NCI-H2029 (cell line): Measurements from ENCODE around the gene HOXA4.

Experiments used
- DNase-seq: peaks from one replicate; lab custom pipeline; 2025; lab: John Stamatoyannopoulos, UW

Gene HOXA4

GRCh38 chr7:27132214-27132613 is 1.7 kb upstream of the HOXA4 start:
- DNase-seq, result no peak

GRCh38 chr7:27131390-27131819 is 848 bp upstream of the HOXA4 start:
- no peak for DNase-seq

DNA sequence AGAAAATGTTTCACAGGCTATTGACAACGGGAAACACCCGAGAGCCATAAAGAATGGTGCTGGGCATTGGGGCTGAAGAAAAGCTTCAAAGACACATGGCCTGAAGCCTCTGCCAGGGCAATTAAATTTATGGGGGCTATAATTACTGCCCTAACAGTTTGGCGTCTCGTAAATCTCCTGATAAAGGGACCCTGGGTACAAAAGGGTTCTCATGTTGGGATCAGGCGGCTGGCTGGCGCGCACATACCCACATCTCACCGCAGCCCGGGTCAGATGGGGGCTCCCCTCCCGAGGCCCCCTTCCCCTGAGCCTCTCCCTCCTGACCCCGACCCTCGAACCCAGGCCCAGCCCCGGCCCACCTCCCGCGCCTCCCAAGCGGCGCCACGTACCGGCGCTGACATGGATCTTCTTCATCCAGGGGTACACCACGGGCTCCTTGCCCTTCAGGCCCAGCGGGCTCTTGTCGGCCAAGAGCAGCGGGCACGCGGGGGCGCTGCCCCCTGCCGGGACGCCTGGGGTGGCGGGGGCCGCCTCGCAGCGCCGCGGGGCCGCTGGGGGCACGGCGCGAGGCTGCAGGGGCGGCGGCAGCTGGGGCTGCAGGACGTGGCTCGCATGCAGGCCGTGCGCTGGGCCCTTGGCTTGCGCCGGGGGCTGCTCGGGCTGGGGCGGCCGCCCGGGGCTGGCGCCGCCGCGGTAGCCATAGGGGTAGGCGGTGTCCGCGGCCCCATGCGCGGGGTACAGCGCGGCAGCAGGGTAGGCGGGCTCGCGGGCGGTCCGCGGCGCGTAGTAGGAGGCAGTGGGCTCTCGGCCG is 623 bp downstream of the HOXA4 start:
- DNase-seq, result no peak

DNA sequence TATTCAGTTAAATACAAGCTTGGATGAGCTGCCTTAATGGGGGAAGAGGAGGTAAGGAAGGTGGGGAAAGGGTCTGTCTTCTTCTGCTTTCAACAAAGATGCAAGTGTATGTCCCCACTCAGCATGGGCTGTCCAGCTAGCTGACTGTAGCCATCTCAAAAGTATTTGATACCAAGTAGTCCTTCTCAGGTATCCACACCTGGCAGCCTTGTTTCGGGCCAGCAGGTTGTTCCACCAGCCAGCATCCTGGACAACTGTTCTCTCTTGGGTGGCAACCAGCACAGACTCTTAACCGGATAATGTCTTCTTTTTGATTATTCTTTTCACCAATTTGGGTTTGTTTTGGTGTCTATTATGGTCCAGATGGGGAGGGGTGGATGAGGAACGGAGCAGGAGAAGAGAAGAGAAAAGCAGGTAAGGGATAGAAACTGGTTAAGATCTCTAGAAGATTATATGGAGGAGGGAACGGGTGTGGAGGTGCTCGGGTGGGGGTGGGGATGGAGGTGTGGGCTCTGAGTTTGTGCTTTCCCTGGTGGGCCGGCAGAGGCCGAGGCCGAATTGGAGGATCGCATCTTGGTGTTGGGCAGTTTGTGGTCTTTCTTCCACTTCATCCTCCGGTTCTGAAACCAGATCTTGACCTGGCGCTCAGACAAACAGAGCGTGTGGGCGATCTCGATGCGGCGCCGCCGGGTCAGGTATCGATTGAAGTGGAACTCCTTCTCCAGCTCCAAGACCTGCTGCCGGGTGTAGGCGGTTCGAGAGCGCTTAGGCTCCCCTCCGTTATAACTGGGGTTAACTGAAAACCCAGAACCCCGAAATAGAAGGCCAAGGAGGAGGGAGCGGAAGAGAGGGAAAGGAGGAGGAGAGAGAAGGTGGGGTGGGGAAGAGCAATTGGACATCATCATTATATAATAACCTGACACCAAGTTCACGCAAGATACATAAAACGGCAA is 1.5 kb downstream of the HOXA4 start:
- DNase-seq, result no peak

GRCh38 chr7:27128034-27128433 is 2.5 kb downstream of the HOXA4 start:
- no peak for DNase-seq

DNA sequence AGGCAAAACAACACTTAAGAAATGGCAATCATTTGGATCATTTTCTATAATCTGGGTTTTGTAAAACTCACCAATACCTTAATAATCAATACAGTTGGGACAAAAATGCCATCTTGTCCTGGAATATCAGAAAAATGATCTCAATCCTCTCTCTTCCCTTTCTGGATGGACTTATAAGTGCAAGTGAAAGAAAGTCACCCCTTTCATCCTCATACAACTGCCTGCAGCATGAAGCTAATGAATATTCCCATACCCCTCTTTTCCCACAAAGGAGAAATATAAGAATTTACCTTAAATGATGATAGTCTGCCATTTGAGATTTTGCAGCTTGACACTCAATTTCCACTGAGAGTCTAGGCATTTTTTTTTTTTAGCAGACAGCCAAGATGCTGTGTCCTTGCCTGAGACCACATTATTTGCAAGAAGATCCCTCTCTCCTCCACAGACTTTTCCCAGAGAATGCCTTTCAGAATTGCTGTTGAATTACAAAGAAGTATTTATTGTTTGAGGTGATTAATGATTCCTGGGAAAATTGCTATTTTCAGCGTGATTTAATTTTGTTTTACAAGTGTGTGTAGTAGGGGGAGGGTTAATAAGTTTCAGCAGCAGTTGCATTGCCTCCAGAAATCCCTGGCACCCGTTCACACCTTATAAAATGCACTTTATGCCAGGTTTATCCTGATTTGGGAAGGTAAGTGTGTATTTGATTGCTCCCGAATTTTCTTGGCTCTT is 3.8 kb downstream of the HOXA4 start:
- DNase-seq, result no peak

DNA sequence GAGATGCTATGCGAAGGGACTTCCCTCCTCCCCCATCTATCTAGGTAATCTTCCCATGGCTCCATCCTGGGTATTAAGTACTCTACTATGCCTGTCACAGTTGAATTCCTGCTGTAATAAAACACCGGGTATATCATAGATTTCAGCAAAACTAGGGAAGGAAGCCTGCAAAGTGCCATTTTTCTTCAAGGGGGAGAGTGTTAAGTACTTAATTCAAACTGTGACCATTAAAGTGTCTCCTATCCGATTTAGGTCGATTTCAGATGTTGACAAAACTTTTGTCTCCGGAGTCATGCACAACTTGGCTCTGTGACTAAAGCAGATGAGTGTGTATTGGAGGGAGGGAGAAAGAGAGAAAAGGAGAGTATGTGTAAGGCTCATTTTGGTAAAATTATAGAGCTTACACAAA is 4.6 kb downstream of the HOXA4 start:
- no peak for DNase-seq

- DNase-seq, result no peak
Observed at GRCh38 chr7:27124902-27125689, 5.5 kb downstream of the HOXA4 start.

- DNase-seq, result no peak
Observed at GRCh38 chr7:27124096-27124901, 6.3 kb downstream of the HOXA4 start.

- no peak for DNase-seq
Observed at GRCh38 chr7:27123477-27124053, 7.0 kb downstream of the HOXA4 start.

DNA sequence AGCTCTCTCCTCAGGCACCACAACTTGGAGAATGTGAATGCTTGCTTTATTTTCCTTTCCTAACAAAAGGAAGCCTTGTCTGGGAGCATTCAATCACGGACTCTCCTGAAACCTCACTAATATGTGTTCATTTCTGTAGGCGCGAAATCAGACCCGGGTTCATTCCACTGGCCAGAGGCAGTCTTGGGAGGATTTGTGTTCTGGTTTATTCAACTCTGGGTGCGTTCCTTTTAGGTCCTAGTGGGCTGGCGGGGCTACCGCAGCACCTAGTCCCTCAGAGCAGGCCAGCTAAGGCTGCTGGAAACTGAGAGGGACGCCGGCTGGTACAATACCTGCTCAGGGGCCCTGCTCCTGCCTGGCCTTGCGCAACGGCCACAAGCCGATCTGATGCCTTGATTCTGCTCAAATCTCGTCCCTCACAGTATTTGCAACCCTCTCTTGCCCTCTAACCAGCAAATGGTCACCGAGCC is 7.5 kb downstream of the HOXA4 start:
- no peak for DNase-seq

DNA sequence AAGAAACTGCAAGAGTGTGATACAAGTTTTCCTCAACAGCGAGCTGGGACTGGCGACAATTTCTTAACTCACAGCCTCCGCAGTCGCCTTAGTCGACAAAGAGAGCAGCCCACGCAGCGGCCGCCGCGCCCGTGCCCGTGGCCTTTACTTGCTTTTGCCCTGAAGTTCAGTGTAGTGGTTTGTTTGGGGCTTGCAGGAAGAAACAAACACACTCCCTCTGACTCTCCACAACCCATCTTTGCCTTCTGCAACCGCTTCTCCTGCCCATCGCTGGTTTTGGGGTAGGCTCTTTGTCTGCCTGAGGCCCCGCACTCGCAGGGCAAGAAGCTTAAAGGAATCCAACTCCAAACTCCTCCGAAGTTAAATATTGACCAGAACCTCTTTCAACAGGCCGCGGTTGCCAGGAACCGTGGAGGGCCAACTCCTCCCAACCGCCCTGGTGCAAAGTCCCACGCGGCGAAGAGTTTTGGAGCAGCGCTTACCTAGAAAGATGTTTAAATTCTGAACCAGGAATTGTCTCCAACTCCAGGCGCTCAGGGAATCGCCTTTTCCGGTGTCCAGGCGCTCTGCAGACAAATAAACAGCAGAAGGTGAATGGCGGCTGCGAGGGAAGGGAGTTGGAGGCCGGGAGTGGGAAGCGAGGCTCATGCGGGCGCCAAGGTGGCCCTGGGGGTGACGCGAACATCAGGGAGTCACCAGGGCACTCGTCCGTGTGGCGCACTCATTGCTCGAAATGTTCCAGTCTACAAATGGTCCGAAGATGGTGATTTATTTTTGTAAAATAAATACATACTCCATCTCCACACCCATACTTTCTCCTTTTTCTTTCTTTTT is 8.3 kb downstream of the HOXA4 start:
- DNase-seq, result no peak

DNA sequence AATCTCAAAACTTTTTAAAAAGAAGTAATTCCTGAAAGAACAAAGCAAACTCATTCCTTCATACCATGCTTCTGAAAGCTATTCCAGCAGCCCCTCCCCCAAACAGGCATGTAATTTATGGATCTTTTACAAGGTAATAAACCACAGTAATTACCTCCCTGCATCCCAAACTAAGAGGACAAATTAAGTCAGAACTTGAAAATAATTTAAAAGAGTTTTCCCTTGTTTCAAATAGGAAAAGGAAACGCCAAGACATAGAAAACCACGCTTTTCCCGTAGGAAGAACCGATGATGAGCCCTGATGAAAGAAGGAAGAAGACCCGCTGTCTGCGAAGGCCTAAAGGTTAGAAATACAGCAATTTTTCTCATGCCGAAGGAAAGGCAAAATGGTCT is 8.9 kb downstream of the HOXA4 start:
- DNase-seq, result no peak

GRCh38 chr7:27119412-27119911 is 11.1 kb downstream of the HOXA4 start:
- no peak for DNase-seq

GRCh38 chr7:27118580-27118979 is 12.0 kb downstream of the HOXA4 start:
- no peak for DNase-seq

DNA sequence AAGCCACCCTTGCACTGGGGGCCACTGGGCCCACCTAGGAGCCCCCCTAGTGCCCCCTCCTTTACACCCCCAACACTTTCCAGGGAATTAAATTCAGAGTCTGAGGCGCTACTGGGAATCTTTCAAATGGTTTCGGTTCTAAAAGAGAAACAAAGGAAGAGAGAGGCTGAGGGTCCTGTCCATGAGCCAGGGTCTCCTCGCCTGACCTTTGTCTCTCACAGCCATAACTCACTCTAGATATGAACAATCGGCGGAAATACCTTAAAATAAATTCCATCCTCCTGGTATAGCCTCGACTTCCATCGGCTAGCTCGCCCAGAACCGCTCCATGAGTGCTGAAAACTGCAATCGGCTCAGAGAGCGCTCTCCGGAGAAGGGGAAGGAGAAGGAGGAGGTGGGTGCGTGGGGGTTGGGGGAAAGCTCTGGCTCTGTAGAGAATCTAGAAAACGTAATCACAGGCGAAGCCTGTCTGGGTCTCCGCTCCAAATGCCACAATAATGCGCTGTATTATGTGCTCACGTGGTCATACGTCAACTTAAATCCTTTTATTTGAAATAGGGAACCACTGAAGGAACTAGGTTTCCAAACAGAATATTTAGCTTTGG is 12.6 kb downstream of the HOXA4 start:
- no peak for DNase-seq

- DNase-seq, result no peak
Observed at GRCh38 chr7:27116962-27117886, 13.3 kb downstream of the HOXA4 start.
